ENCODE data around the gene POC1A.

The POC1A gene

GRCh38 chr3:52104684-52105640 lies 49.3 kb downstream of the POC1A start:
- Histone ChIP-seq H3K27me3 (ENCODE audit: insufficient read depth, low read depth, severe bottlenecking) (no peaks in the 10 kb centered on the region), H3K36me3 (no peaks in the 10 kb centered on the region; the same call in 1 of the 2 replicates), H3K27ac (no peak overlapping the region), H3K9me3 (ENCODE audit: severe bottlenecking) (no peaks in the 10 kb centered on the region), H3K4me3 (ENCODE audit: low read depth, low read length) (no peak overlapping the region)
- no peak for DNase-seq
- TF ChIP-seq, protein P1, sequence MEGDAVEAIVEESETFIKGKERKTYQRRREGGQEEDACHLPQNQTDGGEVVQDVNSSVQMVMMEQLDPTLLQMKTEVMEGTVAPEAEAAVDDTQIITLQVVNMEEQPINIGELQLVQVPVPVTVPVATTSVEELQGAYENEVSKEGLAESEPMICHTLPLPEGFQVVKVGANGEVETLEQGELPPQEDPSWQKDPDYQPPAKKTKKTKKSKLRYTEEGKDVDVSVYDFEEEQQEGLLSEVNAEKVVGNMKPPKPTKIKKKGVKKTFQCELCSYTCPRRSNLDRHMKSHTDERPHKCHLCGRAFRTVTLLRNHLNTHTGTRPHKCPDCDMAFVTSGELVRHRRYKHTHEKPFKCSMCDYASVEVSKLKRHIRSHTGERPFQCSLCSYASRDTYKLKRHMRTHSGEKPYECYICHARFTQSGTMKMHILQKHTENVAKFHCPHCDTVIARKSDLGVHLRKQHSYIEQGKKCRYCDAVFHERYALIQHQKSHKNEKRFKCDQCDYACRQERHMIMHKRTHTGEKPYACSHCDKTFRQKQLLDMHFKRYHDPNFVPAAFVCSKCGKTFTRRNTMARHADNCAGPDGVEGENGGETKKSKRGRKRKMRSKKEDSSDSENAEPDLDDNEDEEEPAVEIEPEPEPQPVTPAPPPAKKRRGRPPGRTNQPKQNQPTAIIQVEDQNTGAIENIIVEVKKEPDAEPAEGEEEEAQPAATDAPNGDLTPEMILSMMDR (IDR thresholded peaks at IDR 0.05; ENCODE audit: low read depth, low read length): no peak

DNA sequence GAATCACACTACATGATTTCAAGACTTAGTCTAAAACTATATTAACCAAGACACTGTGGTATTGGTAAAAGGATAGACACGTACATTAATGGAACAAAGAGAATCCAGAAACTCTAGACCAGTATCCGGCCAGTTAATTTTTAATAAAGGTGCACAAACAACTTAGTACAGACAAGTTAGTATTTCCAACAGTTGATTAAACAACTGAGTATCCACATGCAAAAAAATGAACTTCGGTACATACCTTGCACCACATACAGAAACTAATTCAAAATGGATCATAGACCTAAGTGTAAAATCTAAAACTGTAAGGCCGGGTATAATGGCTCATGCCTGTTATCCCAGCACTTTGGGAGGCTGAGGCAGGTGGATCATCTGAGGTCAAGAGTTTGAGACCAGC lies 51.3 kb downstream of the POC1A start:
- Histone ChIP-seq H3K27me3 (ENCODE audit: insufficient read depth, low read depth, severe bottlenecking) (no peaks in the 10 kb centered on the region), H3K27ac (no peak overlapping the region), H3K36me3 (no peaks in the 10 kb centered on the region; the same call in 1 of the 2 replicates), H3K4me3 (ENCODE audit: low read depth, low read length) (no peak overlapping the region), H3K9me3 (ENCODE audit: severe bottlenecking) (no peaks in the 10 kb centered on the region)
- DNase-seq: no peak
- TF ChIP-seq, protein P1 (IDR thresholded peaks at IDR 0.05; ENCODE audit: low read depth, low read length): no peak

DNA sequence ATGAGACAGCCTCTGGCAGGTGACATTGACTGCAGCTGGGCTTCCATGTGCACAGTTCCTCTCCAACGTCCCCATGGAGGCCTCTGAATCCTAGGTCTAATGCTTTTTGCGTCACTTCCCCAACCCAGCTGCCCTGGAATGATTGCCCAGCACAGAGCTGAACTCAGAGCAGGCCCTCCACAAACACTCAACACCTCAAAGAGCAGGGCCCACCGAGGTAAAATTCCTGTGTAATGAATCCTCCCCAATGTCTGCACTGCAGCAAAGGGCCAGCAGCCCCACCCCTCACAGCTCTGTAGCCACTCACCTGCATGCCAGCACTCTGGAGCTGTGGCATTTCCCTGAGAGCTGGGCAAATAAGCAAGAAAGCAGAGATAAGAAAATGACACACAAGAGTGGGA lies 55.2 kb downstream of the POC1A start:
- Histone ChIP-seq H3K27ac (no peak overlapping the region), H3K9me3 (ENCODE audit: severe bottlenecking) (no peaks in the 10 kb centered on the region), H3K4me3 (ENCODE audit: low read depth, low read length) (no peak overlapping the region), H3K36me3 (peaks cover 5% of the 10 kb centered on the region), H3K27me3 (ENCODE audit: insufficient read depth, low read depth, severe bottlenecking) (no peaks in the 10 kb centered on the region)
- DNase-seq: no peak
- TF ChIP-seq, protein P1 (IDR thresholded peaks at IDR 0.05; ENCODE audit: low read depth, low read length): no peak

DNA sequence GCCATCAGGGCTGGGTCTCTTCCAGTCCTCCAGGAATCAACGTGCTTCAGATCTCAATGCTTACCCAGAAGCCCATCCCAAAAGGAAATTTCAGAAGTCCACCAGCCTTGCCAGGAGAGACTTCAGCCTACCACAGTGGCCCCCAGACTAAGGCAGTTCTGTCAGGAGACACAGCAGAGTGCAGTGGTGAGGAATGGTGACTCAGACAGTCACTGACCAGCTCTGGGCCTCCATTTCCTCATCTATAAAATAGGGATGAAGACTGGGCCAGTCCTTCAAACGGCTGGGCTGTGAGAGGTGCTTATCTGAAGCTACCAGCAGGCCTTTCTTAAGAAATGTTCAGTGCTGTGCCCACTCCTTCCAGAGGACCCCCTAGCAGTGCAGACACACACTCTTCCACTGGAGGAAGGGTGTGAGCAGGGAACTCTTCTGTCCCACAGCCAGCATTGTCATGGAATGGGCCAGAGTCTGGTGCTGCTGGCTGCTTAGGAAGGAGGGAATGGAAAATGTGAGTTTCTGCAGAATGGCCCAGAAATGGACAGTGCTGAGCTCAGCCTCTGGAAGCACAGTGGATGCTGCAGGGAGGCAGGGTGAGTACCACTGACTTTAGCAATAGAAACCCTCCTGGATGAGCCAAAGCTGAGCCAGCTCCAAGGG lies 56.2 kb downstream of the POC1A start:
- Histone ChIP-seq H3K27me3 (ENCODE audit: insufficient read depth, low read depth, severe bottlenecking) (no peaks in the 10 kb centered on the region), H3K9me3 (ENCODE audit: severe bottlenecking) (no peaks in the 10 kb centered on the region), H3K4me3 (ENCODE audit: low read depth, low read length) (no peak overlapping the region), H3K27ac (no peak overlapping the region), H3K36me3 (peaks cover 10% of the 10 kb centered on the region)
- DNase-seq: no peak
- TF ChIP-seq, protein P1 (IDR thresholded peaks at IDR 0.05; ENCODE audit: low read depth, low read length): no peak

DNA sequence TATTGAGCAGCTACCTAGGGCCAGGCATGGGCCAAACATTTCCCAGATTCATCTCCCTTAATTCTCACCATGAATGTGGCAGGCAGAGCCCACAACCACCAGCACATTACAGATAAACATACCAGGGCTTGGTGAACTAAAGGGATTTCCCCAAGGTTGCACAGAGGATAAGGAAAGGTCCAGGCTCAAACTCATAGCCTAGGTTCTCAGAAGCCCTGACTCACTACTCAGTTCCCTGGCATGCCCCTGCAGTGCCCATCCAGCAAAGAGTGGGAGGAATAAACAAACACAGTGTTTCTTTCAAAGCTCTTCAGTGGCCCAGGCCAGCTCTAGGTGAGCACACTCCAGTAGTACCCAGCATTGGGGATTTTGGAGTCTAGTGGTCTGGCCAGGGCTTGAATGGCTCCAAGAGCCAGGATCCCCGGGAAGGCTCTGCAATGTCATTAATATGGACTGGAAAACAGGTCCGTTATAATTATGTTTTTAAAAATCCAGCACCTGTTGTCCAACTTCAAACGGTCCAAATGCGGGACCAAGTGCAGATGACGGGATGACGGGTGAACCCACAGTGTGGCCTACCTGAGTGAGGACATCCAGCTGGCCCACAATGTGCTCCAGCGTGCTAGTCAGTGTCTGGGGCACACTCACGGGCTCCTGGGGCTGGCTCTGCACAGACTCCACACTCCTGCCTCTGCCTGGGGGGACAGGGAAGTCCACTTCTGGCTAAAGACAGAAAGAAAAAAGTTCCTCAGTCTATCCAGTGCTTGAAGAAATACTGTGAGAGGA lies 58.0 kb downstream of the POC1A start:
- Histone ChIP-seq H3K4me3 (ENCODE audit: low read depth, low read length) (no peak overlapping the region), H3K36me3 (peaks cover 10% of the 10 kb centered on the region), H3K9me3 (ENCODE audit: severe bottlenecking) (no peaks in the 10 kb centered on the region), H3K27ac (no peak overlapping the region), H3K27me3 (ENCODE audit: insufficient read depth, low read depth, severe bottlenecking) (no peaks in the 10 kb centered on the region)
- no peak for DNase-seq
- TF ChIP-seq, protein P1 (IDR thresholded peaks at IDR 0.05; ENCODE audit: low read depth, low read length): no peak

All from WERI-Rb-1 (cell line).